OCI-LY1 (cell line): ENCODE measurements around the gene PCF11.

Experiments
- EZH2 ChIP-seq: fragments of 200-600 bp; sonication (generic), shearing (Covaris generic); IDR thresholded peaks from 2 replicates; pipeline ENCODE4 v1.8.0; 2017; ENCODE audit warnings: borderline replicate concordance, mixed run types, mild to moderate bottlenecking, antibody characterized with exemption, low read length, moderate library complexity, mixed read lengths
- TF ChIP-seq, protein P1 (sequence below): fragments of 200-600 bp; sonication (generic), shearing (Covaris generic); IDR thresholded peaks from 2 replicates; pipeline ENCODE4 v1.5.1; 2017; ENCODE audit warnings: mild to moderate bottlenecking, antibody characterized with exemption, low read length, moderate library complexity, mixed read lengths

DNA sequence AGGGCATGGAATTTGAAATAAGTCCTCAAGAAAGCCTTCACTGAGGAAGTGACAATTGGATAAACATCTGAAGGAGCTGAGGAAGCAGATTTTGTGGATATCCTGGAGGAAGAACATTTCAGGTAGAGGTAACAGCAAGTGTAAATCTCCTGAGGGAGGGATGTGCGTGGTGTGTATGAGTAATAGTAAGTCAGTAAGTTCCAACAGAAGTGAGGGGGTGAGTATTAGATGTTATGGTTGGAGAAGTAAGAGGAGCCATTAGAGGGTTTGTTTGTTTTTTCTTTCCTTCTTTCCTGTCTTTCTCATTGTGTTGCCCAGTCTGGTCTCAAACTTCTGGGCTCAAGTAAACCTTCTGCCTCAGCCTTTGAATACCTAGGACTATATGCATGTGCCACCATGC is 65.6 kb downstream of the PCF11 start:
- TF ChIP-seq, protein P1, sequence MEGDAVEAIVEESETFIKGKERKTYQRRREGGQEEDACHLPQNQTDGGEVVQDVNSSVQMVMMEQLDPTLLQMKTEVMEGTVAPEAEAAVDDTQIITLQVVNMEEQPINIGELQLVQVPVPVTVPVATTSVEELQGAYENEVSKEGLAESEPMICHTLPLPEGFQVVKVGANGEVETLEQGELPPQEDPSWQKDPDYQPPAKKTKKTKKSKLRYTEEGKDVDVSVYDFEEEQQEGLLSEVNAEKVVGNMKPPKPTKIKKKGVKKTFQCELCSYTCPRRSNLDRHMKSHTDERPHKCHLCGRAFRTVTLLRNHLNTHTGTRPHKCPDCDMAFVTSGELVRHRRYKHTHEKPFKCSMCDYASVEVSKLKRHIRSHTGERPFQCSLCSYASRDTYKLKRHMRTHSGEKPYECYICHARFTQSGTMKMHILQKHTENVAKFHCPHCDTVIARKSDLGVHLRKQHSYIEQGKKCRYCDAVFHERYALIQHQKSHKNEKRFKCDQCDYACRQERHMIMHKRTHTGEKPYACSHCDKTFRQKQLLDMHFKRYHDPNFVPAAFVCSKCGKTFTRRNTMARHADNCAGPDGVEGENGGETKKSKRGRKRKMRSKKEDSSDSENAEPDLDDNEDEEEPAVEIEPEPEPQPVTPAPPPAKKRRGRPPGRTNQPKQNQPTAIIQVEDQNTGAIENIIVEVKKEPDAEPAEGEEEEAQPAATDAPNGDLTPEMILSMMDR, result no peak
- TF ChIP-seq EZH2, result no peak
